H1 (cell line): ENCODE data around the gene IL2RA. TPM values are rescaled to one million over a fixed set of nuclear protein-coding genes. Genes with fewer than 3 reads are reported as not detected.
A peak's percentile ranks its signal among the peaks of the same experiment; 100 is the strongest.

Source experiments
- CTCF ChIA-PET: fragments of 300-600 bp; sonication (Branson Sonifier 250); formaldehyde crosslinking; loops from one replicate; lab custom pipeline; 2021; ENCODE audit not compliant: partially characterized antibody; lab: Charles Lee
- POLR2A ChIA-PET: fragments of 300-600 bp; sonication (Branson Sonifier 250); formaldehyde crosslinking; loops from one replicate; lab custom pipeline; 2021; ENCODE audit warnings: inconsistent platforms; ENCODE audit not compliant: partially characterized antibody; lab: Charles Lee
- DNase-seq, 2 experiments: peaks; one replicate each; pipeline versions ENCODE4 v3.0.0 to v3.0.0-alpha.2; 2010 to 2022; ENCODE audit warnings: low spot score in 2 of 2, low read depth in 1 of 2, mixed read lengths in 1 of 2
- FAIRE-seq: peaks from 2 replicates; lab custom pipeline; 2011; peaks lifted over from hg19 to GRCh38; lab: Jason Lieb, UNC
- H2AFZ ChIP-seq: 2 replicates; pipeline ENCODE4 v1.8.1; 2012; ENCODE audit warnings: low read length, inconsistent platforms
- H2AK5ac ChIP-seq: 2 replicates; pipeline ENCODE4 v1.6.1; 2013; ENCODE audit warnings: low read depth, low read length
- H2BK120ac ChIP-seq: replicated peaks from 2 replicates; pipeline ENCODE3; 2013; ENCODE audit warnings: low read depth, low read length, inconsistent platforms
- H2BK12ac ChIP-seq: 2 replicates; pipeline ENCODE4 v1.6.1; 2013; ENCODE audit warnings: low read depth, low read length
- H2BK15ac ChIP-seq: 2 replicates; pipeline ENCODE4 v1.6.1; 2013; ENCODE audit warnings: low read length
- H2BK20ac ChIP-seq: 2 replicates; pipeline ENCODE4 v1.6.1; 2013; ENCODE audit warnings: low read length
- H2BK5ac ChIP-seq: 2 replicates; pipeline ENCODE4 v1.6.1; 2013; ENCODE audit warnings: low read depth, low read length
- H3K14ac ChIP-seq: 2 replicates; pipeline ENCODE4 v1.6.1; 2013; ENCODE audit warnings: inconsistent platforms; ENCODE audit not compliant: insufficient read length
- H3K18ac ChIP-seq: 2 replicates; pipeline ENCODE4 v1.6.1; 2013; ENCODE audit warnings: low read length; ENCODE audit errors: extremely low read depth
- H3K23ac ChIP-seq: 2 replicates; pipeline ENCODE4 v1.6.1; 2013; ENCODE audit warnings: inconsistent platforms; ENCODE audit not compliant: insufficient read length
- H3K23me2 ChIP-seq: 2 replicates; pipeline ENCODE4 v1.6.1; 2013; ENCODE audit warnings: low read depth, low read length
- H3K27ac ChIP-seq: 2 replicates; pipeline ENCODE4 v1.6.1; 2011; ENCODE audit warnings: low read depth, low read length, inconsistent platforms
- H3K27me3 ChIP-seq, 4 experiments: replicated peaks in 1 of 4; 1 replicate in 1 of 4; 2 replicates in 3 of 4; pipeline versions ENCODE4 v1.6.1 to v1.8.1; 2011 to 2013; ENCODE audit warnings: low read length in 3 of 4, mild to moderate bottlenecking in 3 of 4, inconsistent platforms in 2 of 4, mixed read lengths in 2 of 4, moderate library complexity in 1 of 4; ENCODE audit not compliant: control insufficient read depth in 3 of 4, insufficient read depth in 3 of 4; ENCODE audit errors: extremely low read depth in 1 of 4
- H3K36me3 ChIP-seq, 4 experiments: 2 replicates each; pipeline versions ENCODE4 v1.6.1 to v1.8.1; 2011 to 2013; ENCODE audit warnings: mild to moderate bottlenecking in 4 of 4, low read length in 3 of 4, moderate library complexity in 2 of 4, control low read depth in 1 of 4, inconsistent platforms in 1 of 4; ENCODE audit not compliant: insufficient read depth in 4 of 4, control insufficient read depth in 2 of 4
- H3K4ac ChIP-seq: replicated peaks from 2 replicates; pipeline ENCODE3; 2013; ENCODE audit warnings: low read length, low read depth, mixed read lengths, inconsistent platforms; ENCODE audit not compliant: insufficient read length
- H3K4me1 ChIP-seq, 4 experiments: replicated peaks in 1 of 4; 1 replicate in 1 of 4; 2 replicates in 3 of 4; pipeline versions ENCODE4 v1.6.1 to v1.8.1; 2011 to 2013; ENCODE audit warnings: low read length in 3 of 4, inconsistent platforms in 2 of 4, mixed read lengths in 1 of 4; ENCODE audit not compliant: insufficient read depth in 4 of 4, control insufficient read depth in 3 of 4
- H3K4me2 ChIP-seq, 2 experiments: 2 replicates each; pipeline versions ENCODE4 v1.6.1 to v1.8.1; 2011 to 2013; ENCODE audit warnings: low read depth in 2 of 2, low read length in 2 of 2, control low read depth in 1 of 2, inconsistent platforms in 1 of 2, mild to moderate bottlenecking in 1 of 2; ENCODE audit not compliant: insufficient read depth in 1 of 2
- H3K4me3 ChIP-seq, 4 experiments: fragments of 200-600, 300-600 bp in 1 of 4; sonication (generic), shearing (Covaris generic), sonication (Bioruptor Twin) in 1 of 4; 2 replicates each; pipeline versions ENCODE4 v1.5.1 to v1.8.1; 2011 to 2016; ENCODE audit warnings: low read length in 4 of 4, low read depth in 3 of 4, control low read depth in 2 of 4, inconsistent platforms in 2 of 4, mild to moderate bottlenecking in 2 of 4, mixed read lengths in 1 of 4, moderate library complexity in 1 of 4; ENCODE audit not compliant: insufficient read depth in 2 of 4; ENCODE audit errors: extremely low read depth in 1 of 4
- H3K56ac ChIP-seq: replicated peaks from 2 replicates; pipeline ENCODE3; 2013; ENCODE audit warnings: low read depth, mild to moderate bottlenecking, mixed read lengths, low read length, inconsistent platforms; ENCODE audit not compliant: insufficient read length
- H3K79me1 ChIP-seq: 2 replicates; pipeline ENCODE4 v1.6.1; 2013; ENCODE audit warnings: low read depth, low read length, control low read depth
- H3K79me2 ChIP-seq, 2 experiments: 2 replicates each; pipeline versions ENCODE4 v1.6.1 to v1.8.1; 2012 to 2013; ENCODE audit warnings: low read length in 2 of 2, mild to moderate bottlenecking in 2 of 2, inconsistent platforms in 1 of 2; ENCODE audit not compliant: insufficient read depth in 2 of 2, control insufficient read depth in 1 of 2
- H3K9ac ChIP-seq, 4 experiments: replicated peaks in 1 of 4; 1 replicate in 1 of 4; 2 replicates in 3 of 4; pipeline versions ENCODE4 v1.6.1 to v1.8.1; 2011 to 2013; ENCODE audit warnings: low read depth in 3 of 4, low read length in 3 of 4, control low read depth in 2 of 4, mild to moderate bottlenecking in 2 of 4, moderate library complexity in 2 of 4, inconsistent platforms in 1 of 4; ENCODE audit errors: extremely low read depth in 1 of 4
- H3K9me3 ChIP-seq, 2 experiments: 2 replicates each; pipeline versions ENCODE4 v1.6.1 to v1.8.1; 2012 to 2013; ENCODE audit warnings: mild to moderate bottlenecking in 2 of 2, moderate library complexity in 2 of 2, control low read depth in 1 of 2, inconsistent platforms in 1 of 2, low read depth in 1 of 2, low read length in 1 of 2, mixed read lengths in 1 of 2; ENCODE audit not compliant: insufficient read depth in 2 of 2
- H4K20me1 ChIP-seq, 2 experiments: replicated peaks in 1 of 2; 2 replicates each; pipeline versions ENCODE3 to v1.8.1; 2011 to 2013; ENCODE audit warnings: inconsistent platforms in 2 of 2, low read length in 2 of 2, mild to moderate bottlenecking in 1 of 2; ENCODE audit not compliant: insufficient read depth in 2 of 2, control insufficient read depth in 1 of 2
- H4K5ac ChIP-seq: 2 replicates; pipeline ENCODE4 v1.6.1; 2013; ENCODE audit warnings: low read length, low read depth, mixed read lengths, inconsistent platforms; ENCODE audit not compliant: insufficient read length
- H4K8ac ChIP-seq: 2 replicates; pipeline ENCODE4 v1.8.0; 2013; ENCODE audit warnings: mild to moderate bottlenecking, moderate library complexity, low read length, inconsistent platforms; ENCODE audit not compliant: insufficient read depth; ENCODE audit errors: extremely low read depth
- H4K91ac ChIP-seq: replicated peaks from 2 replicates; pipeline ENCODE3; 2013; ENCODE audit warnings: low read length, mixed read lengths, inconsistent platforms; ENCODE audit not compliant: insufficient read length
- BACH1 ChIP-seq: IDR thresholded peaks from 2 replicates; pipeline ENCODE4 v1.6.1; 2012; ENCODE audit warnings: low read length, improper control_type of control experiment
- CEBPB ChIP-seq: IDR thresholded peaks from 2 replicates; pipeline ENCODE4 v1.6.1; 2012; ENCODE audit warnings: low read depth, low read length
- EP300 ChIP-seq, 2 experiments: IDR thresholded peaks; 1 replicate in 1 of 2; 2 replicates in 1 of 2; pipeline ENCODE4 v1.6.1; 2011 to 2012; ENCODE audit warnings: low read depth in 2 of 2, low read length in 2 of 2, mild to moderate bottlenecking in 2 of 2, borderline replicate concordance in 1 of 2, inconsistent platforms in 1 of 2, moderate library complexity in 1 of 2
- JUN ChIP-seq: IDR thresholded peaks from 2 replicates; pipeline ENCODE4 v1.6.1; 2011; ENCODE audit warnings: low read depth, mild to moderate bottlenecking, improper control_type of control experiment, low read length
- NRF1 ChIP-seq: IDR thresholded peaks from 2 replicates; pipeline ENCODE4 v1.6.1; 2011; ENCODE audit warnings: mild to moderate bottlenecking, low read depth, low read length, improper control_type of control experiment
- WGBS, 2 experiments: shearing (Covaris generic) in 1 of 2; methylation state at CpG; one replicate each; pipeline versions ENCODE4 v1.1.6 to v1.1.7; 2013 to 2015; ENCODE audit warnings: low lambda C conversion rate in 2 of 2, mixed read lengths in 2 of 2, inconsistent platforms in 1 of 2, low coverage in 1 of 2, missing lambda C conversion rate in 1 of 2; ENCODE audit not compliant: insufficient replicate concordance in 2 of 2, insufficient coverage in 1 of 2, insufficient read length in 1 of 2; ENCODE audit errors: extremely low coverage in 1 of 2, missing lambda C conversion rate in 1 of 2; 5-methylcytosine and 5-hydroxymethylcytosine counted together
- polyA plus RNA-seq, 7 experiments: library from polyadenylated mRNA; depleted of rRNA in 3 of 7; stranded (reverse) in 5 of 7; unstranded in 2 of 7; fragments of >200 nt in 5 of 7; fragments of 200-250 nt in 2 of 7; gene quantifications; 1 replicate in 5 of 7; 2 replicates in 1 of 7; 4 replicates in 1 of 7; pipeline versions ENCODE4 v1.2.1 to v1.2.3, GENCODE V29; 2011 to 2013; ENCODE audit warnings: missing spikeins in 2 of 7, mixed read lengths in 2 of 7
- total RNA-seq: library from RNA; stranded (reverse); fragmentation: NEBNext Ultra II Directional; extraction: Animal tissue kit (Norgen Biotek cat#: 25700); gene quantifications from 2 replicates; pipeline ENCODE4 v1.2.1, GENCODE V29; 2021

IL2RA gene
- total and polyA plus RNA-seq, 2 of the 8 experiments (the other 6 are each of a cell fraction or from before 2014, with no cell fraction given), result not detected

DNA sequence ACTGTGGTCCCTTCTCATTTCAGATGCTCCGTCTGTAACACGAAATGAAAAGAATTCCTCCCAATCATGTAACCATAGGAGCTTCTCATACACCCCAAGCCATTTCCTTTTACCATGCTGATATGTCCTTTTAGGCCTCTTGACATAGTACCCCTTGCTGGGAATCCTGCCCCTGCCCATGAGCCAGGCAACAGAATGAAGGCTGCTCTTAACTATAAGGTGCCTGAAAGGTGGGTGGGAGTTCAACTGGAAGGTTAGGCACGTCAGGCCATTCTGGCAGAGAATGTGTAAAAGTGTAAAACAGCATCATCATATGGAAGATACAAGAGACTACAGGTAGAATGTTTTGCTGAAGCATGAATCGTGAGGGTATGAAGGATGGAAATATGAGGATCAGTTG lies 22.5 kb downstream of the IL2RA start:
- Histone ChIP-seq H3K27me3 (peaks cover 0 to 1% (median 0%) of the 10 kb centered on the region in 4 experiments; a peak in 1 of 7 replicates), H2BK15ac (no peak overlapping the region), H4K8ac (no peak overlapping the region), H3K14ac (no peak overlapping the region), H2BK5ac (no peak overlapping the region), H2BK120ac (no peak overlapping the region), H3K23me2 (no peaks in the 10 kb centered on the region; the same call in 1 of the 2 replicates), H3K4me1 (no peaks in the 10 kb centered on the region), H3K4ac (no peak overlapping the region), H3K9me3 (no peaks in the 10 kb centered on the region), H4K20me1 (no peaks in the 10 kb centered on the region), H3K9ac (no peak overlapping the region), H3K79me1 (no peaks in the 10 kb centered on the region), H3K56ac (no peak overlapping the region), H4K5ac (no peak overlapping the region), H2BK20ac (no peak overlapping the region), H2AK5ac (no peak overlapping the region), H3K36me3 (no peaks in the 10 kb centered on the region), H3K18ac (no peak overlapping the region), H3K4me3 (no peak overlapping the region), H2AFZ (no peak overlapping the region), H3K27ac (no peak overlapping the region), H3K4me2 (no peak overlapping the region), H3K79me2 (no peaks in the 10 kb centered on the region), H4K91ac (no peak overlapping the region), H3K23ac (no peak overlapping the region), H2BK12ac (no peak overlapping the region)
- WGBS, 2 experiments, result 84% methylated on average over 4 of the region's 4 CpGs; no CpG with 5 or more reads in 1 of the 2 experiments
- ChIA-PET POLR2A (no interaction called here), CTCF (no interaction called here)
- DNase-seq, result peak in 1 of 2 experiments; percentile 1
- TF ChIP-seq CEBPB (no peak), BACH1 (no peak), JUN (no peak), NRF1 (no peak), EP300 (IDR thresholded peaks at IDR 0.05; ENCODE audit: borderline replicate concordance in 1 of 2, low read depth in 2 of 2, low read length in 2 of 2) (no peak)
- FAIRE-seq, result no peak
